HG02759 (cell line): ENCODE data around the gene GGTLC1.

Source experiments
- ATAC-seq: cut with Tn5 transposase; IDR thresholded peaks from one replicate; pipeline ENCODE4 v1.9.1; 2021; ENCODE audit warnings: mild to moderate bottlenecking, moderate library complexity; ENCODE audit not compliant: unreplicated experiment

GGTLC1 gene

DNA sequence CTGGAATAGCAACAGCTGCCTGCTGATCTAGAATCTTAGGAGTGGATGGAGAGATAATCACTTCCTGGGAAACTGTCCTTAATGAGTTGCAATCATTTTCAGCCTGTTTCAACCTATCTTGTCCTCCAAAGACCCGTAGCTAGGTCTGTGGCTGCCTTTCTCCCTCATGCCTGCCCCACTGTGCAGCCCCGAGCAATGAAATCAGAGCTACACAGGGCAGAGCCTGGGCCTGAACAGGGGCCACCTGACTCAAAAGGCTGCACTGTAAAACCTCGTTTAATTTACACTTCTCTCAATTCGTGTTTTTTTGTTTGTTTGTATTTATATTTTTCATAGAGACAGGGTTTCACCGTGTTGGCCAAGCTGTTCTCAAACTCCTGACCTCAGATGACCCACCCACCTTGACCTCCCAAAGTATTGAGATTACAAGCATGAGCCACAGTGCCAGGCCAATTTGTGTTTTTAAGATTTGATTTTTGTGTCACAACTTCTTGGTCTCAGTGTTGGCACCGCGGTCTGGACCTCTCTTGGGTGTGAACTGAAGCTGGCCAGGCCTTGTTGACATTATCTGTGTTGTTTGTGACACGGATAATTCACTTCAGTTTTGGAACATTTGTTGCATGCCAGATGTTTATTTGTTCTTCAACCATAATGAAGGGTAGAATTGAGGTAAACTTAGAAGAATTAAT is 21.5 kb downstream of the GGTLC1 start:
- no peak for ATAC-seq

GRCh38 chr20:23966298-23966697 is 22.3 kb downstream of the GGTLC1 start:
- ATAC-seq, result no peak

DNA sequence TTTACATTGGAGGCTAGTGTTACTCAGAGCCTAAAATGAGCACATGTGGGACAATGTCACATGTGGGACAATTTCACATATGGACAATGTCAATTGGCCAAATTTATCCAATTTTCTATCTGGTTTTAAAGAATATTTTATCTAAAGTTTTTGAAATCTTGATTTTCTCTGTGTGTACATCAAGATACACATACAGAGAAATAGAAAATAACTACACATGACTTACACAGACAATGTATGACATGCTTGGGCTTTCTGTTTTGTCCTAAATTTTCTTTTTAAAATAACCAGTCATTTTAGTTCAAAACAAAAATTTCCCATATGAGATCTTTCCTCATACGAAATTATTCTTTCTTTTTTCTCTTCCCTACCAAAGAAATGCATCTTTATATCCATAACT is 24.6 kb downstream of the GGTLC1 start:
- ATAC-seq, result no peak

DNA sequence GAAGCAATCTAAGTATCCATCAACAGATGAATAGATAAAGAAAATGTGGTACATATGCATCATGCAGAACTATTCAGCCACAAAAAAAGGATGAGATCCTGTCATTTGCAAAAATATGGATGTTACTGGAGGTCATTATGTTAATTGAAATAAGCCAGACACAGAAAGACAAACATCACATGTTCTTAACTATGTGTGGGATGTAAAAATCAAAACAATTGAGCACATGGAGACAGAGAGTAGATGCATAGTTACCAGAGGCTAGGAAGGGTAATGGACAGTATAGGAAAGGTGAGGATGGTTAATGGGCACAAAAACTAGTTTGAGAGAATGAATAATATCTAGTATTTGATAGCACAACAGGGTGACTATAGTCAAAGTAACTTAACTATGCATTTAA is 26.3 kb downstream of the GGTLC1 start:
- no peak for ATAC-seq

DNA sequence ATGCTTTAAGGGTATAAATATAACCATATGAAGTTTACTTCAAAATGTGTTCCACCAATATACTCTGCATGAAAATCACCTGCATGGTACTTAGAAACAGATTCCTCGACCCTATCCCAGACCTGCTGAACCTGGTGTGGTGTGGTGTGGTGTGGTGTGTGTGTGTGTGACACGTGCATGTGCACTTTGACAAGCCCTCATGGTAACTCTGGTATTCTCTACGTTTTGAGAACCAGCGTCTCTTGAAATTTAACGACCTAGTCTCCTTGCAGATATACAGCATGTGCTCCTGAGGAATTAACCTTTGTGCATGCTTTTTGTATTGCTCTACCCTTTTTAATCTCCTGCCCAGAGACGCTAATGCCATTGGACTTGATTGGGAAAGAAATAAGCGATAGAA is 29.5 kb downstream of the GGTLC1 start:
- ATAC-seq, result no peak

- ATAC-seq, result no peak
Observed at GRCh38 chr20:23955896-23956295, 32.7 kb downstream of the GGTLC1 start.

DNA sequence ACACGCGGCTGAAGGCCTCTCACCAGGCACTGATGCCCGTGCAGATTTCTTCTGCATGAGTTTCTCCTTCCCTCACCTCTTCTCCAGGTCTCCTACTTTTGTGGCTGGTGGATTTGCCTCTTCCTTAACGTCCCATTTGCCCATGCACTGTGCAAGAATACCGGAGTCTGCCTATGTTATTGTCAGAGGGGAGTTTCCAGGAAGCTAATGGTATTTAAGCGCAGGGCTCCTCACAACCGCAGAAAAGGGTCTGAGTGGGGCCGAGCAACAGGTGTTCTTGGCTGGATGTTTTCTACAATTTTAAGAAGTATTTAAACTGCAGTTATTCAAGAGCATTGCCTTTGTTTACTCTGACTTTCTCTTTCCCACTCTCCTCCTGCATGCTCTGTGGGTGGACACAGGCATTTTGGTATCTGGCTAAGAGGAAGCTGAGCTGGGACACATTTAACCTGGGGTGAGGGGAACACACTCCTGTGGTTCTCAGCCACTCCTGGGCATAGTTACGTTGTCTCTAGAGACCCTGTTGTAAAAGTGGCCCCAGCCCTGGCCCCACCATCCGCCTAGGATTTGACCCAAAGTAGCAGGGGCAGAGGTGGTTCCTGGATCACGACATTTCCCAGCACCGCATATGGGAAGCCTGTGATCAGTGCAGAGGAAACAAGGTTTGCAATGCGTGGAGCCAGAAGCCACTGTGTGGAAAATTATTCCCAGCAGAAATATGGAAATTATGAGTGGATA is 34.4 kb downstream of the GGTLC1 start:
- no peak for ATAC-seq

- ATAC-seq, result no peak
Observed at GRCh38 chr20:23946206-23946605, 42.4 kb downstream of the GGTLC1 start.

DNA sequence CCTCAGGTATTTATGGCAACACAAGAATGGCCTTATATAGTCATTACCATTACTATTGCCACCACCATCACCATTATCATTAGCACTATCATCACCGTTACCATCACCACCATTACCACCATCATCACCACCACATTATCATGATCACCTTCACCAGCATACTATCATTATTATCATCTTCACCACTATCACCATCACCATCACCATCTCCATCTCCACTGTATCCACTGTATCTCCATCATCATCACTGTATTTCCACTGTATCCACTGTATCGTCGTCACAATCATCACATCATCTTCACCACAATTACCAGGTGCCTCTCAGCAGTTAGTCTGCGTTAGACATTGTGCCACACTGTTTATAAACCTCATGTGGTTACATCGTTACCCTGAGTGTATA is 45.3 kb downstream of the GGTLC1 start:
- ATAC-seq, result no peak

DNA sequence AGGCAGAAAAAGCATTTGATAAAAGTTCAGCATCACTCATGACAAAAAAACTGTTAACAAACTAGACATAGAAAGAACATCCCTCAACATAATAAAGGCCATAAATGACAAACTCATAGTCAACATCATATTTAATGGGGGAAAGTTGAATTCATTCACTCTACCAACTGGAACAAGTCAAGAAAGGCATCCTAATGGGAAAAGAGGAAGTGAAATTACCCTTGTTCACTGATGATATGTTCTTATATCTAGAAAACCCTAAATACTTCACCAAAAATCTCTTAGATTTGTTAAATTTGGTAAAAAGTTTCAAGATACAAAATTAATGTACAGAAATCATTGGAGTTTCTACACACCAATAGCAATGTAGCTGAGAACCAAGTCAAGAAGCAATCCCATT is 48.9 kb downstream of the GGTLC1 start:
- no peak for ATAC-seq

- no peak for ATAC-seq
Observed at GRCh38 chr20:23939063-23939462, 49.5 kb downstream of the GGTLC1 start.

GRCh38 chr20:23938118-23938438 is 50.5 kb downstream of the GGTLC1 start:
- no peak for ATAC-seq

- peak; percentile 83 for ATAC-seq
Observed at GRCh38 chr20:23937303-23938117, 51.1 kb downstream of the GGTLC1 start.
